HEK293 (cell line): ENCODE data around the gene UBE2G1.

ENCODE experiments used
- CTCF ChIA-PET: fragments of 350-600 bp; formaldehyde crosslinking; extraction: SDS; loops from one replicate; lab custom pipeline; 2021; ENCODE audit warnings: antibody characterized with exemption; lab: Yijun Ruan, JAX
- POLR2A ChIA-PET: fragments of 300-600 bp; formaldehyde crosslinking; extraction: SDS; loops from one replicate; lab custom pipeline; 2020; ENCODE audit warnings: antibody characterized with exemption, inconsistent platforms; lab: Yijun Ruan, JAX
- H3K27ac ChIP-seq: fragments of 200-500 bp; sonication (Bioruptor generic); 2 replicates; pipeline ENCODE4 v1.5.1; 2014; ENCODE audit warnings: low read depth, low read length, control low read depth, inconsistent platforms; ENCODE audit errors: extremely low read depth
- H3K36me3 ChIP-seq, 2 experiments: fragments of 200-500 bp in 1 of 2; sonication (Bioruptor generic) in 1 of 2; 1 replicate in 1 of 2; 2 replicates in 1 of 2; pipeline ENCODE4 v1.5.1; 2014 to 2017; ENCODE audit warnings: inconsistent platforms in 2 of 2, low read length in 2 of 2; ENCODE audit not compliant: control insufficient read depth in 2 of 2, insufficient read depth in 1 of 2
- H3K4me1 ChIP-seq: fragments of 200-500 bp; sonication (Bioruptor generic); 2 replicates; pipeline ENCODE4 v1.5.1; 2014; ENCODE audit warnings: mild to moderate bottlenecking, low read length, inconsistent platforms; ENCODE audit not compliant: control insufficient read depth, insufficient read depth
- H3K4me3 ChIP-seq: 2 replicates; pipeline ENCODE4 v1.5.1; 2011; ENCODE audit warnings: low read depth, mild to moderate bottlenecking, control low read depth, low read length, moderate library complexity
- H3K9me3 ChIP-seq: fragments of 200-500 bp; sonication (Bioruptor generic); 2 replicates; pipeline ENCODE4 v1.5.1; 2014; ENCODE audit warnings: low read depth, low read length, inconsistent platforms; ENCODE audit not compliant: control insufficient read depth, insufficient read depth
- PRDM1 ChIP-seq: fragments of 450-650 bp; formaldehyde crosslinking; IDR thresholded peaks from 2 replicates; pipeline ENCODE4; 2016; ENCODE audit warnings: missing biosample characterization, missing genetic modification characterization
- PRDM10 ChIP-seq: fragments of 450-650 bp; formaldehyde crosslinking; IDR thresholded peaks from 2 replicates; pipeline ENCODE4 v1.5.1; 2016; ENCODE audit warnings: missing biosample characterization, missing genetic modification characterization
- SETDB1 ChIP-seq: IDR thresholded peaks from one replicate; pipeline ENCODE4 v1.6.1; 2017; ENCODE audit warnings: mild to moderate bottlenecking, low read length, moderate library complexity, mixed read lengths; ENCODE audit not compliant: insufficient read length
- ZBTB26 ChIP-seq: fragments of 450-650 bp; formaldehyde crosslinking; optimal IDR thresholded peaks from 2 replicates; pipeline ENCODE3; 2016; ENCODE audit warnings: missing biosample characterization, mild to moderate bottlenecking, missing genetic modification characterization
- ZNF121 ChIP-seq: fragments of 450-650 bp; formaldehyde crosslinking; IDR thresholded peaks from 2 replicates; pipeline ENCODE4 v1.5.1; 2016; ENCODE audit warnings: missing biosample characterization, missing genetic modification characterization
- ZNF155 ChIP-seq: fragments of 450-650 bp; formaldehyde crosslinking; IDR thresholded peaks from 2 replicates; pipeline ENCODE4 v1.5.1; 2016; ENCODE audit warnings: missing biosample characterization, missing genetic modification characterization
- ZNF221 ChIP-seq: fragments of 450-650 bp; formaldehyde crosslinking; IDR thresholded peaks from 2 replicates; pipeline ENCODE4 v1.5.1; 2017; ENCODE audit warnings: missing biosample characterization, missing genetic modification characterization, borderline replicate concordance
- ZNF426 ChIP-seq: fragments of 450-650 bp; formaldehyde crosslinking; IDR thresholded peaks from 2 replicates; pipeline ENCODE4 v1.5.1; 2017; ENCODE audit warnings: missing biosample characterization, missing genetic modification characterization, mild to moderate bottlenecking, inconsistent platforms, moderate library complexity
- ZNF548 ChIP-seq: fragments of 450-650 bp; formaldehyde crosslinking; IDR thresholded peaks from 2 replicates; pipeline ENCODE4 v1.5.1; 2016; ENCODE audit warnings: missing biosample characterization, missing genetic modification characterization
- ZNF623 ChIP-seq: fragments of 450-650 bp; formaldehyde crosslinking; IDR thresholded peaks from 2 replicates; pipeline ENCODE4 v1.5.1; 2016; ENCODE audit warnings: missing biosample characterization, missing genetic modification characterization
- ZNF791 ChIP-seq: fragments of 450-650 bp; formaldehyde crosslinking; IDR thresholded peaks from 2 replicates; pipeline ENCODE4 v1.5.1; 2016; ENCODE audit warnings: missing biosample characterization, missing genetic modification characterization

UBE2G1 gene

GRCh38 chr17:4326112-4326511 lies 40.4 kb downstream of the UBE2G1 start:
- Histone ChIP-seq H3K27ac (no peak overlapping the region), H3K36me3 (peaks cover 0 to 4% of the 10 kb centered on the region in 2 experiments; a peak in 2 of 3 replicates), H3K4me3 (no peak overlapping the region), H3K9me3 (no peaks in the 10 kb centered on the region), H3K4me1 (peaks cover 13% of the 10 kb centered on the region)
- ChIA-PET CTCF (interaction anchor here (0.6 to 1.6 kb wide), 2 partner anchors 110 to 831 kb away, joined by 3 to 4 read pairs; no protein-coding TSS in a partner anchor), POLR2A (no interaction called here)
- TF ChIP-seq ZNF221 (tag by site-specific recombination) (no peak), ZNF548 (no peak), SETDB1 (peak; percentile 70), ZNF791 (tag by site-specific recombination) (no peak)

- Histone ChIP-seq H3K27ac (no peak overlapping the region), H3K4me1 (peaks cover 3% of the 10 kb centered on the region; the same call in 1 of the 2 replicates), H3K4me3 (no peak overlapping the region), H3K9me3 (no peaks in the 10 kb centered on the region), H3K36me3 (peaks cover 0 to 4% of the 10 kb centered on the region in 2 experiments; a peak in 2 of 3 replicates)
- ChIA-PET POLR2A (no interaction called here), CTCF (no interaction called here)
- TF ChIP-seq ZNF121 (tag by site-specific recombination) (0 out of 2 replicates have a peak, but pooled peaks have one; percentile 24), ZBTB26 (tag by site-specific recombination) (no peak), ZNF426 (tag by site-specific recombination) (no peak)
- TF ChIP-seq, all 188 proteins: peak for 1
Observed at GRCh38 chr17:4324463-4324862, 42.0 kb downstream of the UBE2G1 start.

GRCh38 chr17:4319221-4319620 lies 47.3 kb downstream of the UBE2G1 start:
- Histone ChIP-seq H3K9me3 (no peaks in the 10 kb centered on the region), H3K36me3 (no peaks in the 10 kb centered on the region), H3K4me3 (no peak overlapping the region), H3K4me1 (peaks cover 21% of the 10 kb centered on the region), H3K27ac (no peak overlapping the region)
- TF ChIP-seq ZNF623 (no peak), PRDM10 (tag by site-specific recombination) (0 out of 2 replicates have a peak, but pooled peaks have one; percentile 11)
- CTCF ChIA-PET, result interaction anchor here (0.7 to 1.0 kb wide), 3 partner anchors 15 to 462 kb away, joined by 3 read pairs; no protein-coding TSS in a partner anchor
- POLR2A ChIA-PET, result no interaction called here

GRCh38 chr17:4318596-4318995 lies 47.9 kb downstream of the UBE2G1 start:
- H3K4me3 ChIP-seq, result no peak overlapping the region
- CTCF ChIA-PET, result interaction anchor here (0.7 to 1.4 kb wide), 3 partner anchors 12 to 102 kb away, joined by 3 to 5 read pairs (median 3); no protein-coding TSS in a partner anchor
- H3K36me3 ChIP-seq, result no peaks in the 10 kb centered on the region
- TF ChIP-seq ZNF155 (tag by site-specific recombination), result no peak
- peak; percentile 44; the same call in 1 of the 2 replicates for TF ChIP-seq PRDM1
- H3K4me1 ChIP-seq, result peaks cover 28% of the 10 kb centered on the region
- H3K27ac ChIP-seq, result no peak overlapping the region
- POLR2A ChIA-PET, result no interaction called here
- H3K9me3 ChIP-seq, result no peaks in the 10 kb centered on the region
